ENCODE data around the gene FBXW7.

Gene FBXW7

DNA sequence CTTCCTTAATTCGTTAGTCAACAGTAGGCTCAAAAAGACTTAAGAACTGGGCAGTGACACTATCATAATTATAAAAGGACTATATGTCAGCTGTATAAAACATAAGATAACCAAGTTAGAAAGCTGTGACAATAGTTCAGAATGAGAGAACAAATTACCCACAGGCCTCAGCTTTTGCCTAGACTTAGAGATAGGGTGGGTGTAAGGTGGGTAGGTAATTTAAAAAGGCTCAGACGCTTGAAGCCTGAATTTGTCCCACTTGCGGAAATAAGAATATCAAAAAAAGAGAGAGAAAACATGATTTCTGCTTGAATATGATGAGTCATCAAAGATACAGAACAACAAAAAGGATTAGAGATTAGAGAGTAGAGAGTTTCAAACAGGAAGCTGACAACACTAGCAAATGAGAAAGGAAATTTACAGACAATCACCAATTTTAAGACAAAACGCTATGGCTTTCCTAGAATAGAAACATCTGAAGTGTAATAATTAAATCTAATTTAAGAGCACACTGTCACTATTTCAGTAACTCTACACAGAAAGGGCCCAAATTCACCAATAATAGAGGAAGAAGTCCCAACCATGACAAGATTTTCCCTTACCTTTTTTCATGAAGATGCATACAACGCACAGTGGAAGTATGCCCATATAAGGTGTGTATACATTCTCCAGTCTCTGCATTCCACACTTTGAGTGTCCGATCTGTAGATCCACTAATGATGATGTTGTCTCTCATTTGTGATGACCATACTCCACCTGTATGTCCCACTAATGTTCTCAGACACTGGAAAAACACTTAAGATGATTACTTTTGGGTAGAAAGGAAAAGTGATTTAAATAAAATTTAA lies 208.1 kb downstream of the FBXW7 start:
- TF ChIP-seq MYC (IDR thresholded peaks at IDR 0.05; ENCODE audit: low read depth, low read length) (no peak), POLR2A (IDR thresholded peaks at IDR 0.05; ENCODE audit: extremely low read depth, insufficient read length) (no peak)
- TF ChIP-seq, protein P1, sequence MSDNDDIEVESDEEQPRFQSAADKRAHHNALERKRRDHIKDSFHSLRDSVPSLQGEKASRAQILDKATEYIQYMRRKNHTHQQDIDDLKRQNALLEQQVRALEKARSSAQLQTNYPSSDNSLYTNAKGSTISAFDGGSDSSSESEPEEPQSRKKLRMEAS (IDR thresholded peaks at IDR 0.05; ENCODE audit: low read depth, low read length): no peak
- TF ChIP-seq, protein P2, sequence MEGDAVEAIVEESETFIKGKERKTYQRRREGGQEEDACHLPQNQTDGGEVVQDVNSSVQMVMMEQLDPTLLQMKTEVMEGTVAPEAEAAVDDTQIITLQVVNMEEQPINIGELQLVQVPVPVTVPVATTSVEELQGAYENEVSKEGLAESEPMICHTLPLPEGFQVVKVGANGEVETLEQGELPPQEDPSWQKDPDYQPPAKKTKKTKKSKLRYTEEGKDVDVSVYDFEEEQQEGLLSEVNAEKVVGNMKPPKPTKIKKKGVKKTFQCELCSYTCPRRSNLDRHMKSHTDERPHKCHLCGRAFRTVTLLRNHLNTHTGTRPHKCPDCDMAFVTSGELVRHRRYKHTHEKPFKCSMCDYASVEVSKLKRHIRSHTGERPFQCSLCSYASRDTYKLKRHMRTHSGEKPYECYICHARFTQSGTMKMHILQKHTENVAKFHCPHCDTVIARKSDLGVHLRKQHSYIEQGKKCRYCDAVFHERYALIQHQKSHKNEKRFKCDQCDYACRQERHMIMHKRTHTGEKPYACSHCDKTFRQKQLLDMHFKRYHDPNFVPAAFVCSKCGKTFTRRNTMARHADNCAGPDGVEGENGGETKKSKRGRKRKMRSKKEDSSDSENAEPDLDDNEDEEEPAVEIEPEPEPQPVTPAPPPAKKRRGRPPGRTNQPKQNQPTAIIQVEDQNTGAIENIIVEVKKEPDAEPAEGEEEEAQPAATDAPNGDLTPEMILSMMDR (IDR thresholded peaks at IDR 0.05; ENCODE audit: low read depth, low read length): no peak
- no peak overlapping the region for H3K4me3 ChIP-seq (ENCODE audit: low read depth, low read length)
- DNase-seq (ENCODE audit: low read depth): no peak

DNA sequence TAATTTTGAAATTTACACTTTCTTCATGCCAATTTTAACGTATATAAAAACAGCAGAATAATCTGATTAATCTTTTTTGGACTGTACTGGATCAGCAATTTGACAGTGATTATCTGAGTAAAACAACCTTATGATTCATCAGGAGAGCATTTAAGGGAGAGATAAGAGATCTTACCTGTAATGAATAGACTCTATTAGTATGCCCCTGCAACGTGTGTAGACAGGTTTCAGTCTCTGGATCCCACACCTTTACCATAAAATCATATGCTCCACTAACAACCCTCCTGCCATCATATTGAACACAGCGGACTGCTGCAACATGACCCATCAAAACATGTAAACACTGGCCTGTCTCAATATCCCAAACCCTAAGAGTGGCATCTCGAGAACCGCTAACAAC lies 210.1 kb downstream of the FBXW7 start:
- no peak overlapping the region for H3K4me3 ChIP-seq (ENCODE audit: low read depth, low read length)
- DNase-seq (ENCODE audit: low read depth): no peak
- TF ChIP-seq, protein P1 (IDR thresholded peaks at IDR 0.05; ENCODE audit: low read depth, low read length): no peak
- TF ChIP-seq POLR2A (IDR thresholded peaks at IDR 0.05; ENCODE audit: extremely low read depth, insufficient read length) (no peak), MYC (IDR thresholded peaks at IDR 0.05; ENCODE audit: low read depth, low read length) (no peak)
- TF ChIP-seq, protein P2 (IDR thresholded peaks at IDR 0.05; ENCODE audit: low read depth, low read length): no peak

DNA sequence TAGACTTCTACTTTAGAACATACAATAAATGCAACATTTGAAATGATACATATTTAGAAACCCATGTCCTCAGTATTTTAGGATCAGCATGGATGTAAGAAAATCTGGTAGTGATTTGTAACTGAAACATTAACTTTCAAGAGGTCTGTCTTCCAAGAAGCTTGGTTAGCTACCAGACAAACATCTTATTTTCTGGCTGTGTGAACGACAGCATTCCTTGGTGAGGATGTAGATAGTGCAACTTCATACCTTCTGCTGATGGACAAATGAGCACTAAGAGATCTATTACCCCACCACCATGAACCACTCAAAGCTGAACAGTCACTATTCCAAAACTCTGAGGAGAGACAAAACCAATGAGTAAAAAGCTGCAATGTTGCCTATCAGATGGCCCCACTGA lies 212.7 kb downstream of the FBXW7 start:
- no peak for DNase-seq (ENCODE audit: low read depth)
- TF ChIP-seq POLR2A (IDR thresholded peaks at IDR 0.05; ENCODE audit: extremely low read depth, insufficient read length): no peak
- no peak for TF ChIP-seq MYC (IDR thresholded peaks at IDR 0.05; ENCODE audit: low read depth, low read length)
- TF ChIP-seq, protein P2 (IDR thresholded peaks at IDR 0.05; ENCODE audit: low read depth, low read length): no peak
- TF ChIP-seq, protein P1 (IDR thresholded peaks at IDR 0.05; ENCODE audit: low read depth, low read length): no peak
- H3K4me3 ChIP-seq (ENCODE audit: low read depth, low read length): no peak overlapping the region

DNA sequence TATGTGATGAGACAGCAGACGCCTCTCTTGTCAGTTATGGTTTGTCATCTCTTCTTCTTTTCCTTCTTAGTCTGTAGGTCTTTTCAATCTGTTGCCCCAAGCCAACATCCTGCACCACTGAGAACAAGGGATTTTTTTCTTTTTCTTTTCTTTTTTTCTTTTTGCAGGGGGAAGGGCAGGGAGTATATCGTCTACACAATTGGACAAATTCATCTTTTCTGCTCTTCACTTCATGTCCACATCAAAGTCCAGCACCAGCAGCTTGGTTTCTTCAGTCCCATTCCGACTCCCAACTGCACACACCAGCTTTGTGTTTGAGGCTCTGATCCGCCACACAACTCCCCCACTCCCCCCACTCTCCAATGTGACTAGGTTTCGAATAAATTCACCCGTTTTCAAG lies 213.2 kb downstream of the FBXW7 start:
- TF ChIP-seq POLR2A (IDR thresholded peaks at IDR 0.05; ENCODE audit: extremely low read depth, insufficient read length): no peak
- TF ChIP-seq, protein P2 (IDR thresholded peaks at IDR 0.05; ENCODE audit: low read depth, low read length): no peak
- no peak overlapping the region for H3K4me3 ChIP-seq (ENCODE audit: low read depth, low read length)
- DNase-seq (ENCODE audit: low read depth): no peak

DNA sequence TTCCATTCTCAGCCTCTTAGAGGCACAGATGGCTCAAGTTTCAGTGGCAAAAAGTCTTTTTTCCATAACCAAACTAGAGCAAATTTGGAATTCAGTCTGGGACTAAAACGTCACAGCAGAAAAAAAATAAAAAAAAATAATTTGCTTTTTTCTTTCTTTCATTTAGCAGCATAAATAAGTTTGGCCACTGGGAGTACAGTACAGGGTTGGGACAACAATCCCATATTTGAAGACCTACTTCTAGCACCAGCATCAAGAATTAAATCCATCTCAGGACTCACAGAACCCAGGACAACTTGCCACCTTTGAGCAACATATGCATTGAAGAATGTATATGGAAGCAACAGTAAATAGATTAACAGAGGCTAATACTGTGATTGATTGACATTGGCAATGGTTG lies 214.0 kb downstream of the FBXW7 start:
- H3K4me3 ChIP-seq (ENCODE audit: low read depth, low read length): no peak overlapping the region
- DNase-seq (ENCODE audit: low read depth): no peak
- TF ChIP-seq, protein P2 (IDR thresholded peaks at IDR 0.05; ENCODE audit: low read depth, low read length): no peak
- no peak for TF ChIP-seq MYC (IDR thresholded peaks at IDR 0.05; ENCODE audit: low read depth, low read length)
- no peak for TF ChIP-seq POLR2A (IDR thresholded peaks at IDR 0.05; ENCODE audit: extremely low read depth, insufficient read length)
- TF ChIP-seq, protein P1 (IDR thresholded peaks at IDR 0.05; ENCODE audit: low read depth, low read length): no peak

Measured in NB4 (cell line).